NCI-H2227 treated with DMSO at 0.1 percent for 48 hours (cell line): ENCODE data around the gene STMN3.
"Not testable (repeated sequence)": the region's sequence is repeated elsewhere in the genome, so short reads cannot be mapped to it uniquely, and the experiment has no call there.

ENCODE experiments used
- DNase-seq: peaks from one replicate; lab custom pipeline; 2025; lab: John Stamatoyannopoulos, UW

Gene STMN3

GRCh38 chr20:63635431-63636141 is 17.6 kb downstream of the STMN3 start:
- DNase-seq = no peak

DNA sequence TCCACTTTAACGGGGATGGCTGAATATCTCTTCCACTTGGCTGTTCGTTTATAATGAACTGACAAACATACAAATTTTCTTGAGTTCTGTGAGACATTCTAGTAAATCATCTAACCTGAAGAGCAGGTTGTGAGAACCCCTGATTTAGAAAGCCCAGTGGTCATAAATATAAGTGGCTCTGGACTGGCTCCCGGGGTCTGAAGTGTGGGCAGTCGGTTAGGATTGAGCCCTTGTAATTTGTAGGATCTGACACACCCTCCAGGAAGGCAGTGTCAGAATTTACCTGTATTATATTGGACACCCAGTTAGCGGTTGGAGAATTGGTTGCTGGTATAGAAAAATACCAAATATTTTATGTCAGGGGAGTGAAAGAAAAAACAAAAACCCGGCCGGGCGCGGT is 19.5 kb downstream of the STMN3 start:
- DNase-seq = no peak

GRCh38 chr20:63631426-63631825 is 21.8 kb downstream of the STMN3 start:
- not testable (repeated sequence) for DNase-seq

GRCh38 chr20:63630956-63631355 is 22.3 kb downstream of the STMN3 start:
- not testable (repeated sequence) for DNase-seq

DNA sequence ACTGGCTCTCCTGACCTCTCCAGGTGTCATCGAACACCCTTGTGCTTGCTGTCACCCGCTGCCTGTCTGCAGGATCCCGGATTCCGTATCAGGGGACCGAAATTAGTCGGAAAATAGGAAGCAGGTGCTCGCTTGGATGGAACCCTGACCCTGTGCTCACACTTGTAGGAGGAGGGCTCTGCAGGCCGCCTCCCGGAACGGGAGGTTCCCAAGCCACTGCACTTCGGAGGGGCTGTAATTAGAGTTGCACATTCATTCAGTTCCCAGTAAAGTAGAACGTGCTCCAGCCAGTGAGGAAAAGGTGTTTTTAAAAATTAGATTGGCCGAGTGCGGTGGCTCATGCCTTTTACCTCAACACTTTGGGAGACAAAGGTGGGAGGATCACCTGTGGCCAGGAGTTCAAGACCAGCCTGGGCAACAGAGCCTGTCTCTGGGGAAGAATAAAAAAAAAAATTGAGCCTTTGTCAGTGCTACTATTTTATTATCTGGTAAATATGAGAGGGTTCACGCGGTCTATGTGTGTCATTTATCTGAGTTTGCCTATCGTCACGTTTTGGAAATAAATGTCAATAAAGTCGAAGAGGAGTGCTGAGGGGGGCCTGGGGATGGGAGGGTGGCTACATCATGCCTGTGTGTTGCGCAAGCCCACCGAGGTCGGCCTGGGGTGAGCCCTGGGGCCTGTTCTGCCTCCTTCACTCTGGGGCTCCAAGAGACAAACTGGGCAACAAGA is 24.8 kb downstream of the STMN3 start:
- DNase-seq = peak; percentile 78

DNA sequence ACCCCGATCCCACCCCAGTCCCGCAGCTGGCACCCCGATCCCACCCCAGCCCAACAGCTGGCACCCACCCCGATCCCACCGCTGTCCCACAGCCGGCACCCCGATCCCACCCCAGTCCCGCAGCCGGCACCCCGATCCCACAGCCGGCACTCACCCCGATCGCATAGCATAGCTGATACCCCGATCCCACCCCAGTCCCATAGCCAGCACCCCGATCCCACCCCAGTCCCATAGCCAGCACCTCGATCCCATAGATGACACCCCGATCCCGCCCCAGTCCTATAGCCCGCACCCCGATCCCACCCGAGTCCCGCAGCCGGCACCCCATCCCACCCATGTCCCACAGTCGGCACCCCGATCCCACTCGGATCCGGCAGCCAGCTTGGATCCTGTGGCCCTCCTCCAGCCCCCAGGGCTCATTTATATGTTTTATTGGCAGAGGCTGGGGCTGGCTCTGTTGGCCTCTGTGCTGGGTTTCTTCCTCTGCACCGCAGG is 25.4 kb downstream of the STMN3 start:
- DNase-seq = no peak

DNA sequence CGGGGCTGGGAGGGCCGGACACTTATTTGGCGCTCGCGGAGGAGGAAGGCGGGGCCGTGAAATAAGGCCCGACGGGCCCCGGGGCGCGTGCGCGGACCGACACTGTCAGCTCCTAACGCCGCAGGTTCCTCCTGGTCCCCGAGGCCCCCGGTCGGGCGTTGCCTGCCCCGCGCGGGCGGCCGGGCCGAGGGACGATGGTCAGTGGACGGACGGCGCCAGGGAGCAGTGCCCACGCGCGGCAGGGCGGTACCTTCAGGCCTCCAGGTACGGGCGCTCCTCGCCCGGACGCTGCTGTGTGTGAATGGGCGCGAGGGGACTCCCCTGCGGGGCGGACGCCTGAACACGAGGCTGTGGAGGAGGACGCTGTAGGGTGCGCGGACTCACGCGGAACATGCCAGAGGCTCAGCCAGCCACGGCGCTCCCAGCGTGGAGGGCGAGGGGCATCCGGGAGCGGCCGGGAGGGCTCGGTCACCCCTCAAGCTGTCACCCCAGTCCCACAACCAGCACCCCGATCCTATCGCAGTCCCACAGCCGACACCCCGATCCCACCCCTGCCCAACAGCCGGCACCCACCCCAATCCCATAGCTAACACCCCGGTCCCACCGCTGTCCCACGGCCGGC is 26.0 kb downstream of the STMN3 start:
- peak; percentile 83 for DNase-seq

DNA sequence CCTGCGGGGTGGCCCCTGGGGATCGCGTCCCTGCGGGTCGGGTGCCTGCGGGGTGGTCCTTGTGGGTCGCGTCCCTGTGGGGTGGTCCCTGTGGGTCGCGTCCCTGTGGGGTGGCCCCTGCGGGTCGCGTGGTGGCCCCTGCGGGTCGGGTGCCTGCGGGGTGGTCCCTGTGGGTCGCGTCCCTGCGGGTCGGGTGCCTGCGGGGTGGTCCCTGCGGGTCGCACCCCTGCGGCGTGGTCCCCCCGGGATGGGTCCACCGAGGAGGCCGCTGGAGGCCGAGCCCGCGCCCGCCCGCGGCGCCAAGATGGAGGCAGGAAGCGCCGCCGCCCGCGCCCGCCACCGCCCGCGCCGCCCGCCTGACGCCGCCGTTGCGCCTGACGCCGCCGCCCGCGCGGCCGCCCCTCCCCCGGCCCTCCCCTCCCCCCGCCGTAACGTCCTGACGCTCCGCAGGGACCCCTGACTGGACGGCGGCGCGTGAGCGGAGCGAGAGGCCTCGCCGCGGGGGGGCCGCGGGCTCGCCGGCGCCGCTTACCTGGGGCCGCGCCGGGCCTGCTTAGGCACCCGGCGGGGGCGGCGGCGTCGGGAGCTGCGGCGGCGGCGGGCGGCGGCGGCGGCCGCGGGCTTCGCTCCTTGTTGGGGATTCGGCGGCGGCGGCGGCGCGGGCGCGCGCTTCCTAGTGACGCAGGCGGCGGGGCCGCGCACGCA is 26.6 kb downstream of the STMN3 start, which contains the start of gene GMEB2:
TSS of gene GMEB2 (minus strand) at position 678 of the 705 bp plus-strand sequence. CDS start 7,704 bp downstream, outside the sequence.
- DNase-seq = peak; percentile 27

DNA sequence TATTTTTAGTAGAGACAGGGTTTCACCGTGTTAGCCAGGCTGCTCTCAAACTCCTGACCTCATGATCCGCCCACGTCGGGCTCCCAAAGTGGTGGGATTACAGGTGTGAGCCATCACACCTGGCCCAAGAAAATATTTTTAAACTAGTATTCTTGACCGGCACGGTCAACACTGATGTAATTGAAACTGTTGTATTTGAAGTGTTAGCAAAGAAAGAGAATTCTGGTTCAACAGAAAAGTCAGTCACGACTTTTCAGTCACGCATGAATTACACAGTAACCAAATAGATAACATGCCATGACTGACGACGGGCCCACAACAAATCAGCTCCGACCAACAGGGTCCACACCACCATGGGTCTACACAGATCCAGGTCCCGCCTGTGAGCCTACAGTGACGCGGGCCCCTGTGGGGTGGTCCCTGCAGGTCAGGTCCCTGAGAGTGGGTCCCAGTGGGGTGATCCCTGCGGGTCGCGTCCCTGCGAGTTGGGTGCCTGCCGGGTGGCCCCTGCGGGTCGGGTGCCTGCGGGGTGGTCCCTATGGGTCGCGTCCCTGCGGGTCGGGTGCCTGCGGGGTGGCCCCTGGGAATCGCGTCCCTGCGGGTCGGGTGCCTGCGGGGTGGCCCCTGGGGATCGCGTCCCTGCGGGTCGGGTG is 27.3 kb downstream of the STMN3 start:
- DNase-seq = no peak

DNA sequence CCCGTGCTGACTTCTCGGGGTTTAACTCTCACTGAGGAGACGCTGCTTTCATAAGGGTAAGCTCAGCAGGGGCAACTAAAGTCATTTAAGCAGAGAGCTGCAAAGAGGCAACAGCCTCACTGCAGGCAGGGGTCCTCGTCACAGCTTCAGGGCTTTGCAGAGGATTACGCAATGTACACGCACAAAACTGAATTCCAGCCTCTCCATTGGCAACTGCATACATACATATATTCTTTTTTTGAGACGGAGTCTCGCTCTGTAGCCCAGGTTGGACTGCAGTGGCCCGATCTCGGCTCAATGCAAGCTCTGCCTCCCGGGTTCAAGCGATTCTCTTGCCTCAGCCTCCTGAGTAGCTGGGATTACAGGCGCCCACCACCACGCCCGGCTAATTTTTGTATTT is 28.7 kb downstream of the STMN3 start:
- no peak for DNase-seq

- no peak for DNase-seq
Observed at GRCh38 chr20:63622732-63623131, 30.5 kb downstream of the STMN3 start.

DNA sequence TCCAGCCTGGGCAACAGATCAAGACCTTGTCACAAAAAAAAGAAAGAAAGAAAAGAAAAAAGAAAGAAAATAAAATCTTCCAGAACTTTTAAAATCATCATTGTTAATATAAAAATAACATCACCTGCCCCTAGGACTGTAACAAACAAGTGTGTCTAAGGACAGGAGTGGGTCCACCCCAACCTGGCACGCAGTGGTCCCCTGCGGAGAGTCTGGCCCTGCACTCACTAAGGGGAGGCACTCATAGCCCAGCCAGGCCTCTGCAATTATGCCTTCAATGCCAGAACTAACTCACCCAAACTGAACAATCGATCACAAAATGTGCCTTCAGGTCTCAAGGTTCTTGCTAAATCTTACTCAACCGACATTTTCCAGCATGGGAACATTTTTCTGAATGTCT is 31.1 kb downstream of the STMN3 start:
- DNase-seq = no peak

DNA sequence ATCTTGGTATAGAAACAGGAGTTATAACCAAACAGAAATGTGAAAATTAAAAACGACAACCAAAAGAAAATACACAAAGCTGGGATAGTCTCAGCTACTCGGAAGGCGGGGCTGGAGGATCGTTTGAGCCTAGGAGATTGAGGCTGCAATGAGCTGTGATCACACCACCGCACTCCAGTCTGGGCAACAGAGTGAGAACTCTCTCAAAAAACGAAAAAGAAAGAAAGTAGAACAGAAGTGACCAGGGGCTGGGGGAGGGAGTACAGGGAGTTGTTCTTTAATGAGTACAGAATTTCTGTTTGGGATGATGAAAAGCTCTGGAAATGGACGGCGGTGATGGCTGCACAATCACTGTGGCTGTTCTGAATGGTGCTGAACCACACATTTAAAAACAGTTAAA is 32.2 kb downstream of the STMN3 start:
- DNase-seq = no peak

DNA sequence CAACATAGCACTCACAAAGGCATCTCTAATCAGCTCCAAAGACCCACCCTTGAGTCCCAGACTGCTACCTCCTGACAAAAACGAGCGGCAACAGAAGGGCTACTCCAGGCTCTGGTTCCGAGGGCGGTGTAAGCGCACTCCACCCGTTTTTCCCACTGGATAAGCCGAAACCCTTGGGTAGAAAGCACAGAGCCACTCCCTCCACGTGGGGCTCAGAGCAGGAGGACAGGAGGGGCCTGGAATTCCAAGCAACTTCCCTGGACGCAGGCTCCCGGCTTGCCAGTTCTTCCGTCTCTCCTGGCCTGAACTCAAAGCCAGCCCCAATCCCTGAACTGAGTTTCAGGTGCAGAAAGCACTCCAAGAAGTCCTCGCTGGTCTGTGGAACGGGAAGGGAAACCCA is 33.7 kb downstream of the STMN3 start:
- no peak for DNase-seq

DNA sequence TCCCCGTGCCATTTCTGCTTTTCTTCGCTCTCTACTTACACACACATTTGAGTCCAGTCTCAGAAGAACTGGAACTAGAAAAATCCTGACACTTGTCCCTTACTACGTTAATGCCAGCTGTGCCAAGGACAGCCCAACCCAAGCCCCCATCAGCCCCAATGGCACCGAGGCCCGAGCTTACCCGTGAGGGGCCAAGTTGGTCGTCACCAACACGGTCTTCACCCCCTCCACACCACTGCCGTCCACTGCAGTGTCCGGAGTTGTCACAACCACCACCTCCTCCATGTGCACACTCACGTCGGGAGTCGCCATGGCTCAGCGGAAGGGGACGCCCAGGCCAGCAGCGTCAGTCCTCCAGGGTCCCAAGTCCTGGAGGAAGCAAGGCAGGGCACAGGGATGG is 34.1 kb downstream of the STMN3 start:
- DNase-seq = no peak

DNA sequence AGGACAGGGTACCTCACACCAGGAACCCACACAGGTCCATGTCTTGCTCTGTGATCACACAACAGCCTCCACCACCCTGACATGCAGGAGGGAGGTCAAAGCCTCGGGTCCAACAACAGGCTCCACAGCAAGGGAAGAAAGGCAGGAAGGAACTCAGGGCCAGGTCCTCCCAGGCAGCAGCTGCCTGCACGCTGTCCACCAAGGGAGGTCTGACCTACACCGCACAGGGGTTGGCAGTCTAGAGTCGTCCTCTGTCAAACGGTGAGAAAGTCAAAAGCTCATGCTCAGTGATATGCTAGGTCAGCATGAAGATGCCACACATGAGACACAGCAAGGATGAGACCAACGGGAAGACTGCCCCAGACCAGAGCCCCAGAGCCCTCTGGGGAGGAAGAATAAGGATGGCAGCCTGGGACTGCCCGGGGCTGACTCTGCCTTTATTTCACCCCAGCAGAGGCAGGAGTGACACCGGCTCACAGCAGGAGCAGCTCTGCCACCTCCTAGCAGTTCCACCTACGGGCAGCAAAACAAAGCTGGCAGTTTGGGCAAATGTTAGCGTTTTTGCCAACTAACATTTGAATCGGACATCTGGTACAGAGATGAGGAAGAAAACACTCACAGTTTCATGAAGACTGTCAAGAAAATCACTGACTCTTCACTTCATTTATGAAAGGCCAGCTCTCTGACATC is 34.8 kb downstream of the STMN3 start:
- no peak for DNase-seq

- DNase-seq = no peak
Observed at GRCh38 chr20:63617876-63618265, 35.4 kb downstream of the STMN3 start.

GRCh38 chr20:63617092-63617875 is 35.9 kb downstream of the STMN3 start:
- DNase-seq = no peak

- not testable (repeated sequence) for DNase-seq
Observed at GRCh38 chr20:63613863-63614594, 39.2 kb downstream of the STMN3 start.
